ENCODE results near the gene CCRL2.
"Not testable (repeated sequence)": the region's sequence is repeated elsewhere in the genome, so short reads cannot be mapped to it uniquely, and the experiment has no call there.

Gene CCRL2

DNA sequence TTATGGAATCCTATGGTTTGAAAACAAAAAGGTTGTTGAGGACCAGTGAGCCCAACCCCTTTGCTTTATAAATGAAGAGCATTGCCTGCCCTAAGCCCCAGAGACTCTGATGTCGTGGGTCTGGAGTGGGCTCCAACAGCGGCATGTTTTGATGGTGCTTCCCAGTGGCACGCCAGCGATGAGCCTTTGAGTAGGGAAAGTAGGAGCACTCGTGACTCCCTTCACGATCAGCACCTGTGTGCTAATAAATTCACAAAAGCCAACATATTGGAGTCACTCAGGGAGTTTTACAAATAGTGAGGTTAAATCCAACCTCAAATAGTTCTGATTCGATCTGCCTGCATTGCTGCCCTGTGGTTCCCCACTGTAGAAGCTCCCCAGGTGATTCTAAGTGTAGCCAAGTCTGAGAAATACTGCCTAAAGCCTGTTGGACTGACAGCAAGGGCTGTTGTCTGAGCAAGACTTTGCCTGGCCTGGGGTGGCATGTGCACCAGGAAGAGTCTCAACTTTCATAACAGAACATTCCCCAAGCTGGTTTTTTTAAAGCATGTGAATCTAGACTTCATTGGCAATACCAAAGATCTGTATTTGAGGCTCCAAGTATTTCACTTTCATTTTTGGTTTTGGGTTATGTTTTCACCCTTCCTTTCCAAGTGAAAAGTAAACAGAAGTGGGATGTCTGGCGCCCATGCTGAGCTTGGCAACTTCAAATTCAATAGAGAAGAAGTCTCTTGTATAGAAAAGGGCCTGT lies 26.4 kb upstream of the CCRL2 start:
- DNase-seq, result no peak

DNA sequence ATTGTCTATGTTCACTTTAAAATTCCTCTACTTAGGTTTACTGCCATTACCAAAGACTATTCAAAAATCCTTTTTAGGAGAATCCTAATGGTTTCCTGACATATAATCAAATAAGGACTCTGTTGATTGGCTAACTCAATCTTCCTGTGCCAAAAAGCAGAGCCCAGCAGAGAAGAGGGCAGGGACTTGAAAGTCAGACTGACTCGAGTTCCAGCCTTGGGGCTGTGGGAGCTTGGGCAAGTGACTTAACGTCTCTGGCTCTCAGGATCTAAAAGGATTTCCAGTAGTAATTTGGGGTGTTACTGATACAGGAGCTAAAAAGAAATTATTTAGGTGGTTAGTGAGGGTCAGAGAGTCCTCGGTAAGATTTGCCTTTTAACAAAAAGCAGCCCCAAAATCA lies 25.4 kb upstream of the CCRL2 start:
- no peak for DNase-seq

DNA sequence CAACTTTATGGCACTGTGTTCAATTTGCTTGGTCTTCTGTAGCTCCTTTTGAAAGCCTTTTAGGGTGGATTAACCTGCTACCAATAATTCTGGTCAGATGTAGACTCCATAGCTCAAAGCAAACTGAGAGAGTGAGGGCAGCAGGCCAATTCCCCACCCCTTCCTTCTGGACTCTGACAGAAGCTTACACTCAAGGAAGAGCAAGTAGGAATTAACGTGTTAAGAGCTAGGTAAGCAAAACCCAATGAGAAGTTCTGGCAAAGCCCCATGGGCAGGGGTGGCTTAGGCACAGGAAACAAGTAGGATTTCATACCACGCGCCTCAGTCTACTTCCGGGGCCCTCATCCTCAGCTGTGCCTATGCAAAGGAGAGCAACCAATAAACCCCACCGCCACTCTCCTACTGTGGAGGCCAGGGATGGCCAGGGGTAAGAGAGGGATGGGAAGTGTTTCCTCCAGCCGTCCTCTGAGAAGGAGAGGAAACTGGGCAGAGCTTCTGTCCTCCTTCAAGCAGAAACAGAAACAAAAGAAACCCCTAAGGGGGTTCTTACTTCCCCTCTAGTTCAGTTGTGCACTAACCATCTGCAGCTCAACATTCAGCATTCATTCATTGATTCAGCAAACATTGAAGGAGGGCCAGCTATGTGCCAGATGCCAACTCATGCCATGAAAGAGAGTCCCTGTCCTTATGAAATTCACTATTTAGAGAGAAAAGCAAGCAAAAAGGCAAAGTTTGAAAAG lies 23.7 kb upstream of the CCRL2 start:
- no peak for DNase-seq

DNA sequence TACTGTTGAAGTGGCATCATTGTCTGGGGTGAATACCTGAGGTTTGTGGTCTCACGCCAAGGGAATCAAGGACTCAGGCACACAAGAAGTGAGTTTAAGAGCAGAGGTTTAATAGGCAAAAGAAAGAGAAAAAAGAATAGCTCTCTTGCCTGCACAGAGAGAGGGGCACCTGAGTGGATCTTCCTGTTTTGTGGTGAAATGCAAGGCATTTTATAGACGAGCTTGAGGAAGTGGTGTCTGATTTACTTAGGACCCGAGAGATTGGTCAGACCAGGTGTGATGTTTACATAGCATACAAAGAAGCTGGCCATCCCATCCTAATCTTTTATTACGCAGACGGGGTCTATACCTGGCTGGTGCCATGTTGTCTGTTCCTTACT lies 23.1 kb upstream of the CCRL2 start:
- DNase-seq, result no peak

DNA sequence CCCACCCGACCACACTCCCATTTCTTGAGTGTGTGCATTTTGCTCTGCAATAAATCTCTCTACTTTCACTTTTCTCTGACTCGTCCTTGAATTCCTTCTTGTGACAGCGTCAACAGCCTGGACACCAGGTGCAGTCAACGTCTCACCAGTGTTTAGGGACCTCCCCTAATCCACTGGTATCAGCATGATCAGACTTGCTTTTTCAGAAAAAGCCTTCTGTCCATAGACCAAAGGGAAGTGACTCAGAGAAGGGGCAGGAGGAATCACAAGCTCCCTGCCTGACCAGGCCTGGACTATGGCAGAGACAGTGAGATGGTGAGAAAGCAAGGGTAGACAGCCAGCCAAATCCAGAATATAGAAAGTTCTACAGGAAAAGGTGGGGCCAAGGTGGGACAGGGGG lies 20.9 kb upstream of the CCRL2 start:
- DNase-seq, result no peak

DNA sequence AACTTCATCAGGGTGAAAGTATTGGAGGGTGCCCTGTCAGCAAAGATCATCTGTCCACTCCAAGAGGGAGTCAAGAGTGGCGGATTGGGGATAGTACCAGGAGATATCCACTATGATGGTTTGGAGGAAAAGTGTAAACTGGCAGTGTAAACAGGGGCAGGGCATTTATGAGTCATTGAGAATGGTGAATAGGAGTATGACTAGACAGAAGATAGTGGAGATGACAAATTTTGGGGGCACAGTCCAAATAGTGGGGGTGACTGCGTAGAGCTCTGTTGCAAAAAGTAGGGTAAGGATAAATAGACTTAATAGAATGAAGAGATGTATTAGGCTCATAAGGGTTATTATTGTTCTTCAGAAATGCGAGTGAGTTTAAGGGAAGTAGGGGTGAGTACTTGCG lies 18.2 kb upstream of the CCRL2 start:
- DNase-seq, result not testable (repeated sequence)

DNA sequence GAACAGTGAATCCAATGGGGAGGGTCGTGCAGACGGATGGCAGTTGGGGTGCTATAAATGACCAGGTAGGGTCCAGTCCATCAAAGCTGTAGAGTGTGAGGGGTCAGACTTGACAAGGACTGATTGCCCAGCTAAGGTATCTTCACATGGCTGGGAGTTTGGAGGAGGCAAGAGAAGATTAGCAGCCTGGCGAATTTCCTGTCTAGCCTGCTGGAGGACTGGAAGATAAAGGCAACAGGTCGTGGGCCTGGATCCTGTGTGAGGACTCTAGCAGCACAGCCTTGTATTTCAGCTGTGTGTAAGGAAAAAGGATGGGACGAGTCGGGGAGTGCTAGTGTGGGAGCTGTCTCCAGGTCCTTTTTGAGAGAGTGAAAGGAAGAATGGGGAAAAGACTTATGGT lies 17.8 kb upstream of the CCRL2 start:
- no peak for DNase-seq

DNA sequence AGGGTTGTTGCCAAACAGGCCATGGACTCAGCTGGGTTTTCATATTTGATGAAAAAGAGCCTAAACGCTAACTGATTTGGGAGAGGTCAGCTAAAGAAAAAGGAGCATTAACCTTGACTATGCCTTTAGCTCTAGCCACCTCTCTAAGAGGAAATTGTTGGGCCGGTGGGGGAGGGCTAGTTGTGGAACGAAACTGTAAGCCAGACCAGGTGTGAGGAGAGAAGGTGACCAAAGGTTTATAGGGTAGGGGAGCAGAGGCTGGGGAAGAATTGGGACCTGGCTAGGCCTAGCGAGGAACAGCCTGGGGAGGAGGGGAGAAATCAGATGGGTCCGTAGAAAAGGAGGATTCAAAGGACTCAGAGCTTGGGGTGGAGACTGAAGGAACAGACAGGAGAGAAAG lies 15.5 kb upstream of the CCRL2 start:
- not testable (repeated sequence) for DNase-seq

DNA sequence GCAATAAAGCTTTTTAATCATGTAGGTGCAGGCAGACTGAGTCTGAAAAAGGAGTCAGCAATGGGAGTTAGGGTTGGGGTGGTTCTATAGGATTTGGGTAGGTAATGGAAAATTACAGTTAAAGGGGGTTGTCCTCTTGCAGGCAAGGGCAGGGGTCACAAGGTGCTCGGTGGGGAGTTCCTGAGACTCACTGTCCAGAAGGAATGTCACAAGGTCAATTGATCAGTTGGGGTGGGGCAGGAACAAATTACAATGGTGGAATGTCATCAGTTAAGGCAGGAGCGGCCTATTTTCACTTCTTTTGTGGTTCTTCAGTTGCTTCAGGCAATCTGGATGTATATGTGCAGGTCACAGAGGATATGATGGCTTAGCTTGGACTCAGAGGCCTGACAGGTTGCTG lies 14.0 kb upstream of the CCRL2 start:
- DNase-seq, result no peak

DNA sequence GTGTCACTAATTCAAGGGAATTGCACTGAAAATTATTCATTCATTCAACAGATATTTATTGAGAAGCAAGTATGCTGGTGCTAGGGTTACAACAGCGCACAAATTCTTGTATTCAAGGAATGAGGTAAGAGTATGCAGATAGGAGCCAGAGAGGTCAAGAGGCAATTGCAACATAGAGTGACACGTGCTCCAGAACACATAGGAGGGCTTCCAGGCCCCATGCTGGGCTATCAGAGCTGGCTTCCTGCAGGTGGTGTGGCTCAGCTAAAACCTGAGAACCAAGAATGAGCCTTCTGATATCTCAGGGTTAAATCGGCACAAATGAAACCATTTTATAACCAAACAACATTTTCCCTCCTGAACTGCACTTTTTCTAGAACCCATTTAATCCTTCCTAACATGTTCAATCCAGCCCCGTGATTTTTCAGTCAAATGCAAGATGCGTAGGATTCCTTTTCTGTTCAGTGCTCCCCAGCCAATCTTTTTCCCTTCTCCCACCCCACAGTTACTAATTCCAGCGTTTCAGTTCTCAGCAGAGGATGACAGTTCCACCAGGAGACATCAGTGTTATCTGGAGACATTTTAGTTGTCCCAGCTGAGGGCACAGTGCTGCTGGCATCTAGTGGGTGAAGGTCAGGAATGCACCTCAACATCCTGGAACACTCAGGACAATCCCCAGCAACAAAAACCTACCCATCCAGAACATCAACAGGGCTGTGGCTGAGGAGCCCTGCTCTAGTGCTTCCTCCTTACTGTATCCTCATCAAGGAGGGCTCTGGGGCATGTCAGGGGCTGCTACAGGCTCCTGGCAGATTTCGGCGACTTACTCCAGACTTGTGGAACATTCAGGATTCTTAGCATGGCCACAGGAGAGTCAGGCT lies 13.3 kb upstream of the CCRL2 start:
- DNase-seq, result no peak

DNA sequence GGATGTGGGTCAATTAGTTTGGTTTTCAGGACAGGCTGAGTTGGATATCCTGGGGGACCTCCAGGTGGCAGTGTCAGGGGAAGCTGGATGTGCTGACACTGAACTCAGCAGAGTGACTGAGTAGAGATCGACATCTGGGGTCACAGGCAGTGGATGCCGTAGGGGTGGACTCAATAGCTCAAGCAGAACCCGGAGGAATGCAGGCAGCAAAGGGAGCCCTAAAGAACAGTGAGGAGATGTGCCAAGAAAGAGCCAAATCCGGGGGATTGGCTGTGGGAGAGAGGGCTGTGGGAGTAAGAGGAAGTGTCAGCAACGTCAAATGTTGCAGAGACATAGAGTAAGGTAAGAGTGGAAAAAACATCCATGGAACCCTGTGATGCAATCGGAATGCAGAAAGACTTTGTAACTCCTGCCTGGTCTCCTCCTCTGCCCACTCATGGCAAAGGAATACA lies 11.8 kb upstream of the CCRL2 start:
- DNase-seq, result no peak

DNA sequence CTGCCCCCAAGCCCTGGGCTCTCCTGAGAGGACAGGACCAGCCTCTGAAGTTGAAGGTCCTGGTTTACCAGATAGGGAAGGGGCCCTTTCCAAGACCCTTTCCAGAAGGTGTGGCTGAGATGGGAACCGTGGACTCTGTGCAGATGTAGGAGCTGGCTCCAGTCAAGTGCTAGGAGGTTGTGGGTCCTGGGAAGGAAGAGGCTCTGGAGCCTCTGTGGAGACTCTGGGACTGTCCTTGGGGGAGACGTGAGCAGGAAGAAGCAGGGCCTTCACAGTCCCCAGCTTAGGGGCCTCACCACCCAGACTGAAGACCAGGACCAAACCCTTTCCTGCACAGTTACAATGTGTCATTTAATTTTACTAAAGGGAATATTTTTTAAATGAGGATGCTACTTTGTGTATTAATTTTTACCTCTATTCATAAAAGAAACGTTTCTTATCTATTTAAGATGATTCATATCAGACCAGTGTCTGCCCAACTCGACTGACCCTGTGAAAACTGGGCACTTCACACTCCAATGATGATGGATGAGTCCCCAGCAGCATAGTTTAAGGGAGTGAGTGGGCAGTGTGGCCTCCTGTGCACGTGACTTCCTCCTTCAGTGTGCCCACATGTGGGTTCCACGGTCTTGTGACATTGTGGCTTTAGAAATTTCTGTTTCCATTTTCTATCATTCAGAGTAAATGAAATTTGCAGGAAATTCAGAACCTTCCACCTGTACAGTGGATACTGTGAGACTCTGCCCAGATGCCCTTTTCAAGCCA lies 11.1 kb upstream of the CCRL2 start:
- no peak for DNase-seq

DNA sequence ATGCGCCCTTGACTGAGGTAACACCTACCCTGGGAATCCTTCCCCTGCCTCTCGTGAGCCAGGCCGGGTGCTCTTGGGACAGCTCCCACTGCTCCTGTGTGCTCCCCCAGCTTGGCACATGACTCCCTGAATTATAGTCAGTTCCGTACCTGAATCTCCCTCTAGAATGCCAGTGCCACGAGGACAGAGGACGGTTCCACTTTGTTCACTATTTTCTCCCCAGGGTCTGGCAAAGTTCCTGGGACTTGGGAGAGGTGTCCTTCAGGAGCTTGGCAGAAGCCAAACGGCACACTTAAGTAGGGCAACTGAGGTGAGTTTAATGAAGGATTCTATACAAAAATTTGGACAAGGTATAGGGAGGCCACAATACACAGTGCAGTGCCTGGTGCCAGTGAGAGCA lies 9.9 kb upstream of the CCRL2 start:
- DNase-seq, result no peak

DNA sequence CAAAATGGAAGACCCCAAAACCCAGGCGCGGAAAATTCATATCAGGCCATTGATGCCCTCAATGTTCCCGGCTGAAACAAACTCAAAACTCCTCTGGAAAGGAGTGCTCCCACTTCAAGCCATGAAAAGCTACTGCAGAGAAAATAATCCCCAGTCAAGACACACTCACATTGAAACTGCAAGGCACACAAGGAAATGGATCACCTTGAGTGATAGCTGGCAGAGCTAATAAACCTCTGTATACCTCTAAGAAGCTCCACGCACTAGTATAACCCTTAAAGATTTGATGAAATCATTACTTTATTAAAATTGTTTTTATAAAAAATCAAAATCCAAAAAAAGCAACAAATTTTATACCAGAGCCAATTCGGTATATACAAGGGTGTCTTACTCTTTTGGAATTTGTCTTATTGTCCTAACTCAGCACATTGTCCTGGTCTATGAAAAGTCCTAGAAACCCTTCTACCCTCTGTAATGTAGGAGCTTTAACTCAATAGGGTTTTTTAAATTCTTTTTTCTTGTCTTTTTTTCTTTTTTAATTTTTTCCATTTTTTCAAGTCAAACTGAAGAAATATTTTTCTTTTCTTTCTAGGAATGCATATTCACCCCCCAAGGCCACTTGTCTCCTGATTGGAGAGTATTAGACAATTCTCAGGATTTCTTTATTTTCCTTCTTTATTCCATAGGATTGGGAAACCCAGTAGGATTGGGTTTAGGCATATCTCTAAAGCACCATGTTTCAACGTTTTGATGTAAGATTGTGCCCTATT lies 8.7 kb upstream of the CCRL2 start:
- DNase-seq, result no peak

DNA sequence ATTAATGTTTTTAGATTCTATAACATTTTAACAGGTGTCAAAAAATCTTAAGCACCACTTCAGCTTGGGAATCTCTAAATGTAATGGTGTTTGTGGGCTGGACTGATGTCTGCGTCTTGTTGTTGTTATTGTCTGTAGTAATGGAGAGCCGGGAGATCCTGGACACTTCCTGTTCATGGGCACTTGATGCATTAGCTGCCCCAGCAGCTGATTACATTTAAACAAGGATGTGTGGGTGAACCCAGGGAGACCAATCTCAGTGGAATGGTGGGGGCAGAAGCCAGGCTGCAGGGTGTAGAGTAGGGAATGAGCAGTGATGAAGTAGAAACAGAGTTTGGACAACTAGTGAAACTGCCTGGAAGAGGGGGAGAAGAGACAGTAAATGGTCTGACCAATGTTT lies 8.0 kb upstream of the CCRL2 start:
- DNase-seq, result no peak

DNA sequence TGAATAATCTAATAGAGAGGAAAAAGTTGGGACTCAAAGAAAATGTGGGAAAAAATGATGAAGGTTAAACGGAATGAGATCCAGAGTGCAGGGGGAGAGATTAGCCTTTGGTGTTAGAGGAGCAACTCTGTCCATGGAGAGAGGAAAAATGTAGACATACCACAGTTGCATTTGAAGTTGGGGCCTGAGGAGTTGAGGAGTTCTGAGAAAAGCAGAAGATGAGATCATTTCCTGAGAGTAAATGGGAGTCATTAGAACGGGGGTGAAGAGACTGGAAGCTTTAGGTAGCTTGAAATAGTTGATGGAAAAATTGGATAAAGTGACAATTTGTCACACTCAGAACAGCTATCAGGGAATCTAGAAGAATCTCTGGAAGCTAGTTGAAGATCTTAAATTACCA lies 7.5 kb upstream of the CCRL2 start:
- DNase-seq, result no peak

DNA sequence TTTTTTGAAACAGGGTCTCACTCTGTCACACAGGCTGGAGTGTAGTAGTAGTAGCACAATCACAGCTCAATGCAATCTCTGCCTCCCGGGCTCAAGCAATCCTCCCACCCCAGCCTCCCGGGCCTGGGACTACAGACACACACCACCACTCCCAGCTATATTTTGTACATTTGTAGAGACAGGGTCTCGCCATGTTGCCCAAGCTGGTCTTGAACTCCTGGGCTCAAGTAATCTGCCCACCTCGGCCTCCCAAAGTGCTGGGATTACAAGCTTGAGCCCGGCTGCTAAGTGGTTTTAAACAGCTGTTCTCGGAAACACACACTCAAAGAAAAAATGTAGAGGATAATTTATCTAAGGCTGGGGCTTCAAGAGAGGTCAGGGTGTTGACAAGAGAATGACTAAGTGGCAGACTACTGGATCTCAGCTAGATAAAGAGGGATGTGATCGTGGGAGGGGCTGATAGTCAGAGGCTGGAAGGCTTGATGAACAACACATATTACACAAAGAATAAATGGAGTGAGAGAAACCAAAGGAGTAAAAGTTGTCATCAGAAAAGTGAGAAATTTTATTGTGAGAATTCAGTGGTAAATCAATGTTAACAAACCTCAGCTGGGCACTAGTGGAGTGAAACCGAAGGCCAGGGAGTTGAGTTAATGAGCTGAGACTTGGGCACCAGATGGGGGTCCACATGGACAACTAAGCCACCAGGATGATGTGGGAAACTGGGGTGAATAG lies 6.9 kb upstream of the CCRL2 start:
- no peak for DNase-seq

DNA sequence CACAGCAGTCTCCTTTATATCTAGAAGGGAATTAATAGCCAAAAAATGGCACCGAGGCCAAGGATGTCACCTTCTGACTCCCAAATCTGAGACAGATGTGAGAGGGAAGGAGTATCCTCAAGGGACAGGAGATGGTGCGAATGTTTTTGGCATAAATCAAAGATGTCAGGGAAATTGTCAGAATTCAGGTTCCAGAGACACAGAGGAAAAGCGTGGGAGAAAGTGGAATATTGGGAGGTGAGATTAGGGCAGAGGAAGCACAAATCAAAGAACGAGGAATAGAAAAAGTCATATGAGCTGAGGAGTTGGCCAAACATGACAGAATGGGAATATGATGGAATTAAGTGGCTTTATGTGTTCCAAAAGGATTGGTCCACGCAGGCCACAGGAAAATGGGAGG lies 6.2 kb upstream of the CCRL2 start:
- no peak for DNase-seq

DNA sequence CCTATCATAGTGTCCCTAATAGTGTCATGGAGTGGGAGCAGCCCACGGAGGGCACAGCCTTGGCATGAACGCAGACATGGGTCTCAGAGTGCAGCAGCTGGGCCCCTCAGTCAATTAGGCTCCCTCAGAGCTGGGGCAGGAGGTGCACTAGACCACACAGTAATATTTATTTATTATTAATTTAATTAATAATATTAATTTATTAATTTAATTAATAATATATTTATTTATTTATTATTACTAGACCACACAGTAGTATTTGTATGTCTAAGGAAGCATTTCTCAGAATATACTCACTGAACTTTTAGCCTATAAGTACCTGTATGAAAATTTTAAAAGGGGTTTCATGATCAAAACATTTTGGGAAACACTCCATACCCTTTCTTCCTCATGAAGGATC lies 5.5 kb upstream of the CCRL2 start:
- no peak for DNase-seq

DNA sequence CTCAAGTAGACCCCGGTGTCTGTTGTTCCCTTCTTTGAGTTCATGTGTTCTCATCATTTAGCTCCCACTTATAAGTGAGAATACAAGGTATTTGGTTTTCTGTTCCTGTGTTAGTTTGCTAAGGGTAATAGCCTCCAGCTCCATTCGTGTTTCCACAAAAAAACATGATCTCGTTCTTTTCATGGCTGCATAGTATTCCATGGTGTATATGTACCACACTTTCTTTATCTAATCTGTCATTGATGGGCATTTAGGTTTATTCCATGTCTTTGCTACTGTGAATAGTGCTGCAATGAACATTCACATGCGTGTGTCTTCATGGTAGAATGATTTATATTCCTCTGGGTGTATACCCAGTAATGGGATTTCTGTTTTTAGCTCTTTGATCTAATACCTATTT lies 4.2 kb upstream of the CCRL2 start:
- DNase-seq, result not testable (repeated sequence)

DNA sequence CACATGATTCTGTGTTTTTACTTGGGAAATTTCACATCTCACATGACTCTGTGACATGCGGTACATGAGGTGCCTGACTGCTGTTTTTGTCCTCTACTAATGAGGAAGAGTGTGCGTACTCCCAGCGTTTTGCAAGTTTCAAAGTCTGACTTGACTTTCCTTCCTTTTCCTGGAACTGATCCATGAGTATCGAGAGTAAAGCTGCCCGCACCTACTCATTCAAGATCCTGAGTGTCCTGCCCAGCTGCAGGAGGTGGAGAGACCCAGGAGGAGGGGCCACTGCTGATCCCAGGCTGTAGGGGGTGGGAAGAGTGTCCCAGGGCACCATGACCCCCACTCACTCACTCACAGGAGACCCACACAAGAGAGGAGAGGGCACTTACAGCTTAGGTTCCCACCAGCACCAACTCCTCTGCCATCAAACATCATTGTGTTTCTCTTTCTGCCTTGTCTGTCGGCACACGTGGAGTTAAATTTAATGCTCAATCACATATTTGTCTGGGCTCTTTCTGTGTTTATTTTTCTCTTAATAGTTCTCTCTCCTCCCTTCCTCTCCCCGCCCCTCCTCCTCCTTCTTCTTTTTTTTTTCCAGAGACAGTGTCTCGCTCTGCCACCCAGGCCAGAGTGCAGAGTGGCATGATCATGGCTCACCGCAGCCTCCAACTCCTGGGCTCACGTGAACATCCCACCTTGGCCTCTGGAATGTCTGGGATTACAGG lies 1.6 kb upstream of the CCRL2 start:
- no peak for DNase-seq

Measured in CD4-positive, alpha-beta T cell treated with Interleukin-17A for 1 hour (primary cell).